GM12865 (cell line): Measurements from ENCODE around the gene CFTR.

ENCODE experiments used
- DNase-seq: peaks from one replicate; pipeline ENCODE4 v3.0.0; 2010; ENCODE audit warnings: low read depth
- H3K4me3 ChIP-seq: 2 replicates; pipeline ENCODE4 v1.5.1; 2011; ENCODE audit warnings: mild to moderate bottlenecking, low read depth, low read length, control low read depth
- TF ChIP-seq, protein P1 (sequence below): IDR thresholded peaks from 2 replicates; pipeline ENCODE4 v1.5.1; 2011; ENCODE audit warnings: low read length, control low read depth, low read depth, inconsistent platforms; ENCODE audit not compliant: insufficient read depth; ENCODE audit errors: missing control alignments

Gene CFTR

DNA sequence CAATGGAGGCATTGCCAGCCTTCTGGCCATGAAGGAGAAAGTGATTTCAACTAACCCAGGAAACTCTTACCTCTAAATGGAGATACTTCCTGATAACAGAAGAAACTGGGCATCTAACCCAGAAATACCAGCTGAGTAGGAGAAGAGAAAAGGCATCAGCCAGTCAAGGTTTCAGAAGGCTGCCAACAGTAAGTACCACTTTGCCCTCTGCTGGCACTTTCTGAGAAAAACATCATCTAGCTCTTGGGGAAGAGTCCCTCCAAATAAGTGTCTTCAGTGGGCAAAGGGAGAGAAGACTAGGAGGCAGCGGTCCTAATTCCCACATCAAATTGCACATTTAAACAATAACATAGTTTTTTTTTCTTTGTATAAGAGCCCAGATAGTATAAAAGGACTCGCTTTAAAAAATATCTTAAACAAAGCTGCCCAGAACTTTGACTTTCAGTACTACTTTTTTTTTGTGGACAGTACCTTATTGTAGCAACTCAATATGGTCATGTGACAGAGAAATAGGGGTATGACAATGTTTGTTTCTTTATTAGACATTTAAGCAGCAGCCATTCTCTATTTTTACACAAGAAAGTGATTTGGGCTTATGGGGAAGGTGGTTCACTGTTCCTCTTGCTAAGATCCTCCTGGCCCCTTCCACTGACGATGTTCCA lies 236.1 kb downstream of the CFTR start:
- TF ChIP-seq, protein P1, sequence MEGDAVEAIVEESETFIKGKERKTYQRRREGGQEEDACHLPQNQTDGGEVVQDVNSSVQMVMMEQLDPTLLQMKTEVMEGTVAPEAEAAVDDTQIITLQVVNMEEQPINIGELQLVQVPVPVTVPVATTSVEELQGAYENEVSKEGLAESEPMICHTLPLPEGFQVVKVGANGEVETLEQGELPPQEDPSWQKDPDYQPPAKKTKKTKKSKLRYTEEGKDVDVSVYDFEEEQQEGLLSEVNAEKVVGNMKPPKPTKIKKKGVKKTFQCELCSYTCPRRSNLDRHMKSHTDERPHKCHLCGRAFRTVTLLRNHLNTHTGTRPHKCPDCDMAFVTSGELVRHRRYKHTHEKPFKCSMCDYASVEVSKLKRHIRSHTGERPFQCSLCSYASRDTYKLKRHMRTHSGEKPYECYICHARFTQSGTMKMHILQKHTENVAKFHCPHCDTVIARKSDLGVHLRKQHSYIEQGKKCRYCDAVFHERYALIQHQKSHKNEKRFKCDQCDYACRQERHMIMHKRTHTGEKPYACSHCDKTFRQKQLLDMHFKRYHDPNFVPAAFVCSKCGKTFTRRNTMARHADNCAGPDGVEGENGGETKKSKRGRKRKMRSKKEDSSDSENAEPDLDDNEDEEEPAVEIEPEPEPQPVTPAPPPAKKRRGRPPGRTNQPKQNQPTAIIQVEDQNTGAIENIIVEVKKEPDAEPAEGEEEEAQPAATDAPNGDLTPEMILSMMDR = peak; percentile 57
- peak; percentile 65 for DNase-seq
- no peak overlapping the region for H3K4me3 ChIP-seq

DNA sequence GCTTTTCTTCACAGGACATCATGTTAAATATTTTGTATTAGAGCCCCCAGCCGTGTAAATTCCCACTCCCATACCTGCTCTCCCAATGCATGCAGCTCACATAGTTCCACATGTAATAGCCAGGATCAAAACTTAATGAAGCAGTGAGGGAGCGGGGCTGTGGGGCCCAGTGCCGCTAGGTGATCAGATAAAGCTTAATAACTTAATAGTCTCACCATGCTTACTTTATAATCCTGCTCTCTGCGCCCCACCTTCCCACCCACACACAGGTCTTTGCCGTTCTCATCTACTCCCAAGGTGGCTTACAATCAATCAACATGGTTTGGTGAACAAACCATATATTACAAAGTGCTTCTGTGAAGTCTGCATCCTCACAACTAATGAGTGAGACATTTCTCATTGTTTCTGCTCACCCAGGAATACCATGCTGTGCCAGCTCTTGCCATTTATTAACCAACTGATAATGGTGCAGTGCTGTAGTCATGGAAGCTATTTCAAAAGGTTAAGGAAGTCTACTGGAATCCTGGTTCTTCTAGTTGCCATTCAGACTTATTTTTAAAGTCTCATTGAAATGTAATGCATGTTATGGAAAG lies 237.0 kb downstream of the CFTR start:
- no peak overlapping the region for H3K4me3 ChIP-seq
- TF ChIP-seq, protein P1 = no peak
- DNase-seq = no peak

DNA sequence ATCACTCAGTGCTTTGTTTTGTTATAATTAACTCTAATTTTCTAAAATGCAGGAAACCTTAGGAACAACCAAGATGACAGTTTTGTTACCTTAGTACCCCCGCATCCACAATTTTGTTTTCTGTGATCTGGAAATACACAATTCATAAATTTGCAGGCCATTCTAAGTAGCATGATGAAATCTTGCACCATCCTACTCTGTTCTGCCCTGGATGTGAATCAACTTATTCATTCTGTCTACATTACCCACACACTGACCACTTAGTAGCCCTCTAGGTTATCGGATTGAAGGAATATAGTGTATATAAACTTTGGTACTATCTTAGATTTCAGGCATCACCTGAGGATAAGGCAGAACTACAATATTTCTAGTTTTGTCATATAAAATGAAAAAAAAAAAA lies 237.5 kb downstream of the CFTR start:
- TF ChIP-seq, protein P1 = no peak
- DNase-seq = no peak
- no peak overlapping the region for H3K4me3 ChIP-seq
